T-helper 2 cell (primary cell): Measurements from ENCODE around the gene BRD3.
"Not testable (repeated sequence)": the region's sequence is repeated elsewhere in the genome, so short reads cannot be mapped to it uniquely, and the experiment has no call there.

Experiments
- DNase-seq, 5 experiments: peaks; one replicate each; pipeline versions ENCODE4 v3.0.0 to v3.0.0-alpha.2; 2012 to 2022
- total RNA-seq, 2 donors: gene quantifications; one replicate each; lab custom pipeline; 2026; lab: John Stamatoyannopoulos, UW

The BRD3 gene
- total RNA-seq: 20.6 to 26.9 reads per million in 2 donors

DNA sequence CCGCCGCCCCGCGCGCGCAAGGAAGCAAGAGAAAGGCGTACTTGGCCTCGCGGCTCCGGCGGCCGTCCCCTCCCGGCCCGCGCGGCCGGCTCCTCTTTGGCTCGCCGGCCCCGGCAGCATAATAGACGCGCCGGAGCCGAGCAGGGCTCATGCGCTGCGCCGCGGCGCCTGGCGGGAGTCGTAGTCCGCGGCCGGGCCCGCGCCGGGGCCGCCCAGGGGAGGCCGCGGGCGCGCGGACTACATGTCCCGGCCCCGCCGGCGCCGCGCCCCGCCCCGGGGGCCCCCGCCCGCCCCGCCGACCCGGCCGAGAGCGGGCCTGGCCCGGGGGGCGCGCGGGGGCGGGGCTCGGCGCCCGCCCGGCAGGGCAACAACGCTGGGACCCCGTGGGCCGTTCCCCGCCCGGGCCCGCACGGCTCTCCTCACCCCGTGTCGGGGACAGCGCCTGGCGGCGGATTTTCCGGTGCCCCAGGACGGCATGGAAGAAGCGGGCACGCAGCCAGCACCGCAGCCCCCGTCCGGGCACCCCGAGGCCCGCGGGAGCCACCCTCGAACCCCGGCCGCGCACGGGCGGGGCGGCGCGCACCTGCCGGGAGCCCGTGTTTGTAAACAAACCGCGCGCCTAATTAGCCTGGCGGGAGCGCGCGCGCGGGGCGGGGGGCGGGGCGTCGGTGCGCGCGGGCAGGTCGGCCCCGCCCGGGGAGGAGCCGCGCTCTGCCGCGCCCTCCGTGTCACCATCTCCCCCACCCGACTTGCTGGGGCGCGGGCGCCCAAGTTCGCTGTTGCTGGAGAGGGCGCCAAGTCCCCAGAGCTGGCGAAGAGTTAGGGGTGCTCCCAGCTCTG is at the start of gene BRD3:
Gene BRD3, minus strand, starts transcription at position 123 of the 840 bp plus-strand sequence. CDS start 14,549 bp downstream, outside the sequence.
- DNase-seq: peak; percentile 67 to 95 (median 78)

DNA sequence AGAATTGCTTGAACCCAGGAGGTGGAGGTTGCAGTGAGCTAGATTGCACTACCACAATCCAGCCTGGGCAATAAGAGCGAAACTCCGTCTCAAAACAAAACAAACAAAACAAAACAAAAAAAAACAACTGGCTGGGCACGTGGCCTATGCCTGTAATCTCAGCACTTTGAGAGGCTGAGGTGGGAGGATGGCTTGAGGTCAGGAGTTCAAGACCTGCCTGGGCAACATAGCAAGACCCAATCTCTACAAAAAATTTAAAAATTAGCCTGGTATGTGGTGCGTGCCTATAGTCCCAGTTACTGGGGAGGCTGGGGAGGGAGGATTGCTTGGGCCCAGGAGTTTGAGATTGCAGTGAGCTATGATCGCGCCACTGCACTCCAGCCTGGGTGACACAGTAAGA is 44.7 kb upstream of the BRD3 start:
- no peak for DNase-seq

DNA sequence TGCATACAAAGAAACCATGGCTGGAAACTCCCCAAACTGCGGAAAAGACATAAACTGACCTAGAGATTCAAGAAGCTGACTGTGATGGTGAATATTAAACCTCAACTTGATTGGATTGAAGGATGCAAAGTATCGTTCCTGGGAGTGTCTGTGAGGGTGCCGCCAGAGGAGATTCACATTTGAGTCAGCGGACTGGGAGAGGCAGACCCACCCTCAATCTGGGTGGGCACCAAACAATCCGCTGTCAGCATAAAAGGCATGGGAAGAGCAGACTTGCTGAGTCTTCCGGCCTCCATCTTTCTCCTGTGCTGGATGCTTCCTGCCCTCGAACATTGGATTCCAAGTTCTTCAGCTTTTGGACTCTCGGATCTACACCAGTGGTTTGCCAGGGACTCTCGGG is 43.2 kb upstream of the BRD3 start:
- DNase-seq: no peak

DNA sequence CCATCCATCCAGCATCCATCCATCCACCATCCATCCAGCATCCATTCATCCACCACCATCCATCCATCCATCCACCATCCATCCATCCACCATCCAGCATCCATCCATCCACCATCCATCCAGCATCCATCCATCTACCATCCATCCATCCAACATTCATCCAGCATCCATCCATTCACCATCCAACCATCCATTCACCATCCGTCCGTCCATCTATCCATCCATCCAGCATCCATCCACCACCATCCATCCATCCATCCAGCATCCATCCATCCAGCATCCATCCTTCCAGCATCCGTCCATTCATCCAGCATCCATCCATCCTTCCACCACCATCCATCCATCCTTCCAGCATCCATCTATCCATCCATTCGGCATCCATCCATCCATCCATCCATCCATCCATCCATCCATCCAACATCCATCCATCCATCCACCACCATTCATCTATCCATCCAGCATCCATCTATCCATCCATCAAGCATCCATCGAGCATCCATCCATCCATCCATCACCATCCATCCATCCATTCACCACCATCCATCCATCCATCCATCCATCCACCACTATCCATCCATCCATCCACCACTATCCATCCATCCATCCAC is 35.7 kb upstream of the BRD3 start:
- DNase-seq: no peak

GRCh38 chr9:134101623-134102149 is 33.9 kb upstream of the BRD3 start:
- DNase-seq: no peak

DNA sequence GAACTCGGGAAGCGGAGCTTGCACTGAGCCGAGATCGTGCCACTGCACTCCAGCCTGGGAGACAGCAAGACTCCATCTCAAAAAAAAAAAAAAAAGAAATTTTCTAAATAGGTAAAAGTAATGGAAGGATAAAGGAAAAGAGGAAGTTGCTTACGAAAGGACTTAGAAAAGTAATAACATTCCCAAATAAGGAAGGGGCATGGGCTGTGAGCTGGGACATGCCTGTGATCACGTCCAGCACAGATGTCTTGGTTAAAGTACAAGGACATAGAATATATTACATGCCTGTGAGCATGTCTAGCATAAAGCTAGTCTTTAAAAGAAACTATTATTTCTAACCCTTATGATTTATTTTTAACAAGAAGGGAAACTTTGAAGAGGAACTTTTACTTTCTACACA is 33.3 kb upstream of the BRD3 start:
- not testable (repeated sequence) for DNase-seq

- DNase-seq: no peak
Observed at GRCh38 chr9:134100040-134100439, 32.2 kb upstream of the BRD3 start.

DNA sequence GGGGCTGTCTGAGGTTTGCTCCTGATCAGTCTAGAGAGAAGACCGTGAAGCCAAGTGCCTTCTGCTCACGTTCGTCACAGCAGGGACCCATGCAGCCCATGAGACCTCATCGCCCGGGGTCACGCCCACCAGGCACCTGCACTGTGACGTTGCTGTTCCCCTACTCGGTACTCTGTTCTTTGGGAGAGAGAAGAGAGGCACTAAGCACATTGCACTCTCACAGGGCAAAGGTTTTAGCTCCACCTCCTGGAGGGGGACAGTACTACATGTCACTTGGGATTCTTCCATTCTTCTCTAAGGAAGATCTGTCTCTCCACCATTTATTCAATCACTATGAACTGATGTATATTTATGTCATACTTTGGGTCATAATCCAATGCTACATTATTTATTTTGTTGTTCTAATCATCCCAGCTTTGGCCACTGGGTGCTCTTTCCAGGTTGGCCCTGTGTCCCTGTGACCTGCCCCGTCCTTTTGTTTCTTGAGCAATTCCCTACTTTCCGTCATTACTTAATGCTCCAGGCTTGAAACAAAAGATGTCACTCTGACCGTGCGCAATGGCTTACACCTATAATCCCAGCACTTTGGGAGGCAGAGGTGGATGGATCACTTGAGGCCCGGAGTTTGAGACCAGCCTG is 31.4 kb upstream of the BRD3 start:
- DNase-seq: peak in 4 of 5 experiments; percentile 30 to 58 (median 34)

DNA sequence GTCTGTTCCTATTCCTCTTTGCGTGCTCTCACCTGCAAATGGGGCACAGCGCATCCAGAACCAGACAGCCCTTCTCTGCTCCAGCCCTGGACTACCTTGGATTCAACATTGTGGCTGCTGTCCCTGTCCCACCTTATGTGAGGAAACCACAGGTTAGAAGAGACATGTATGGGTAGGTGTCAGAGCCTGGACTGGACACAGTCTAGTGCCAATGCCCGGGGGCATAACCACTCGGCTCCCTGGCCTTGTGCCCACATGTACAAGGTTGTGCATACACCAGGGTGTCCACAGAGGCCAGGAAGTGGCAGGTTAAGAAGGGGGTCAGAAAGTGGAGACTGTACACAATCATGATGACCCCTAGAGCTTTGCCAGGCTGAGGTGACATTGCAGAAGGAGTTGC is 22.1 kb upstream of the BRD3 start:
- no peak for DNase-seq

DNA sequence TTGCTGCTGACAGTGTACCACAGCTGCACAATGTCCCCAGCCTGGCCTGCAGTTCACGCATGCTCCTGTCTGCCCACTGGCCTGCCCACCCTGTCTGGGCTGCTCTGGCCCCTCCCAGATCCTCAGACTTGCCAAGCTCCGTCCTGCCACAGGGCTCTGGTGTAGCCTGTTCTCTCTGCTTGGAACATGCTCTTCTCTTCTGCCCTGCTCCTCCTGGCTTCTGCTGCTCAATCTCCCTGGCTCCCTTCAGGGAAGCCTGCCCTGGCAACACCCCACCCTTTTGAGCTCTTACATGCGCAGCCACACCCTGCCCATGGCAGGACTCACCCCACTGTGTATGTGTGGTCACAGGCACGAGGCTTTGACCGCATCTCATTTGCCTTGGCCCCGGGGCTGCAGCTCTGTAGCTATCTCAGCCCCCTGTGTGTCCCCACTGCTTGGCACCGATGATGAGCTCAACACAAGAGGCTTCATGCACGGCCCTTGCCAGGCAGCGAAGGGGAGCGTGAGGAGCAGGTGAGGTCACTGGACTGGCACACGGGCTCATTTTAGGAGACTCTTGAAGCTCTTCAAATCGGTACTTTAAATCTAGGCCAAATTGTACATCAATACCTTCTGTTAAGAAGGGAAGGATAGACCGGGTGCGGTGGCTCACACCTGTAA is 20.4 kb upstream of the BRD3 start:
- no peak for DNase-seq

GRCh38 chr9:134085674-134086073 is 17.8 kb upstream of the BRD3 start:
- no peak for DNase-seq

- DNase-seq: no peak
Observed at GRCh38 chr9:134083451-134083850, 15.6 kb upstream of the BRD3 start.

- no peak for DNase-seq
Observed at GRCh38 chr9:134076644-134077043, 8.8 kb upstream of the BRD3 start.

GRCh38 chr9:134075689-134076088 is 7.9 kb upstream of the BRD3 start:
- not testable (repeated sequence) for DNase-seq

DNA sequence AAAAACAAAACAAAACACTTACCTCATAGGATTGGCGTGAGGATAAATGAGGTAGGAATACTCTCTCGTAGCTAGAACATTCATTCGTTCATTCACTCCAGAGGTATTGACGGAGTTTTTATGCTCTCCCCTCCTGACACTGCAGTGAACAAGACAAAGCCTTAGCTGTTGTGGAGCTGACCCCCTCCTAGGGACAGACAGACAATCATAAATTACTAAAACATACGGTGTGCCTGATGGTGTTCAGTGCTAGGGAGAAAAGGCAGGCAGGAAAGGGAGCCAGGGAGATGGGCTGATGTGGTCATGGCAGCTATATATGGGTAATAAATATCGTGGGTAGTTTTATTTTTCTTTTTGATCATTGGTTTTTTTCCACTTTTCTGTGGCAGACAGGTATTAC is 5.7 kb upstream of the BRD3 start:
- DNase-seq: no peak

- not testable (repeated sequence) for DNase-seq
Observed at GRCh38 chr9:134072683-134073082, 4.9 kb upstream of the BRD3 start.

DNA sequence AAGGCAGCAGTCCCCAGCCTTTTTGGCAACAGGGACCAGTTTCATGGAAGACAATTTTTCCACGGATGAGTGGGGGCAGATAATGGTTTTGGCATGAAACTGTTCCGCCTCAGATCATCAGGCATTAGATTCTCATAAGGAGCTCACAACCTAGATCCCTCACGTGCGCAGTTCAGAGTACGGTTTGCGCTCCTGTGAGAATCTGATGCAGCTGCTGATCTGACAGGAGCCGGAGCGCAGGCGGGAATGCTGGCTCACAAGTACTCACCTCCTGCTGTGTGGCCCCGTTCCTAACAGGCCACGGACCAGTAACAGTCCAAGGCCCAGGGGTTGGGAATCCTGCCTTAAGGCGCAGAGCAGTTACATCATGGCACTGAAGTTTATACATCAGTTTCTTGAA is 3.3 kb upstream of the BRD3 start:
- no peak for DNase-seq

- DNase-seq: no peak
Observed at GRCh38 chr9:134069480-134070399, 1.9 kb upstream of the BRD3 start.

GRCh38 chr9:134068744-134069479 is 1.1 kb upstream of the BRD3 start:
- DNase-seq: peak in 1 of 5 experiments; percentile 72

DNA sequence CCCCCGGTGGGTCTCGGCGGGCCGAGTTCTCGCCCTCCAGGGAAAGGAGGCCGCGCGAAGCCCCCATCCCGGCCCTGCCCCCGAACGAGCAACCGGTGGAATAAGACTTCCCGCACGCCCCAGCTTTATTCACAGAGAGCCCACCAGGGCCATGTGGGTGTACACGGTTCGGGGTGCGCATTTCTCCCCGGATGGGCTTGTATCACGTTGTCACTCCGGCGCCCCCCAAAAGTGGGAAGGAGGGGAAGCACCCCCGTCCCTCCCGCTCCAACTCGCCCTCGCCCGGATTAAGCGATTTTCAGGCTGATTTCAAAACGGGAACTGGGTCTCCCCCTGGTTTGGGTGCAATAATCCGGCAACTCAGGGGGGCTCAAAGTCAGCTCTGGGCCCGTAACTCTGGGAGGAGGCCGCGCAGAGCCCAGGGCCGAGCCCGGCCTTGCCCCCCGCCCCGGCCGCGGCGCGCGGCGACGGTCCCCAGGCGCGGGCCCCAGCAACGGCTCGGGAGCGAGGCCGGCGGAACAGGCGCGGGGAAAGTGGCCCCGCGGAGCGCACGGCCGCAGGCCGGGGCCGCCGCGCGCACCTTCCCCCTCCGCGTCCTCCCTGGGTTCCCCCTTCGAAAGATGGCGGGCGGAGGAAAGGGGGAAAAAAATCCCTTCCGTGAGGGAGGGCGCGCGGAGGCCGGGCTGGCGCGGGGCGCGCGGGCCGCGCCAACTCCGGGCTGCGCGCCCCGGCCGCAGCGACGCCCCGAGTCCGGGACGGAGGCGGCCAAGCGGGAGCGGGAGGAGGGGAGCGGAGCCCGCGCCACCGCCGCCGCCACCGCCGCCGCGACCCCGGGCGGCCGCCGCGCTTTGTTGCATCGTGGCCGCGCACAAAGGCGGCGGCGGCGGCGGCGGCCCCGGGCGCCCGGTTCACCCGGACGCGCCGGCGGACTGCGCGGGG is 644 bp downstream of the BRD3 start:
- peak in 4 of 5 experiments; percentile 23 to 62 (median 50) for DNase-seq
